ENCODE results near the gene ALKBH6. TPM values are rescaled to one million over a fixed set of nuclear protein-coding genes. Genes with fewer than 3 reads are reported as not detected.

The ALKBH6 gene
- total and polyA plus RNA-seq, 9 of the 15 experiments (the other 6 are each of a cell fraction or from before 2014, with no cell fraction given) = 0.67 to 62.0 (median 34.5) TPM

GRCh38 chr19:36014012-36014924 is at the start of gene ALKBH6 (continued):
- TF ChIP-seq, protein P1, sequence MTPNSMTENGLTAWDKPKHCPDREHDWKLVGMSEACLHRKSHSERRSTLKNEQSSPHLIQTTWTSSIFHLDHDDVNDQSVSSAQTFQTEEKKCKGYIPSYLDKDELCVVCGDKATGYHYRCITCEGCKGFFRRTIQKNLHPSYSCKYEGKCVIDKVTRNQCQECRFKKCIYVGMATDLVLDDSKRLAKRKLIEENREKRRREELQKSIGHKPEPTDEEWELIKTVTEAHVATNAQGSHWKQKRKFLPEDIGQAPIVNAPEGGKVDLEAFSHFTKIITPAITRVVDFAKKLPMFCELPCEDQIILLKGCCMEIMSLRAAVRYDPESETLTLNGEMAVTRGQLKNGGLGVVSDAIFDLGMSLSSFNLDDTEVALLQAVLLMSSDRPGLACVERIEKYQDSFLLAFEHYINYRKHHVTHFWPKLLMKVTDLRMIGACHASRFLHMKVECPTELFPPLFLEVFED (CRISPR knock-in tag; conservative IDR thresholded peaks at IDR 0.05) = peak; percentile 89; the same call in 1 of the 2 replicates
- TF ChIP-seq, protein P2, sequence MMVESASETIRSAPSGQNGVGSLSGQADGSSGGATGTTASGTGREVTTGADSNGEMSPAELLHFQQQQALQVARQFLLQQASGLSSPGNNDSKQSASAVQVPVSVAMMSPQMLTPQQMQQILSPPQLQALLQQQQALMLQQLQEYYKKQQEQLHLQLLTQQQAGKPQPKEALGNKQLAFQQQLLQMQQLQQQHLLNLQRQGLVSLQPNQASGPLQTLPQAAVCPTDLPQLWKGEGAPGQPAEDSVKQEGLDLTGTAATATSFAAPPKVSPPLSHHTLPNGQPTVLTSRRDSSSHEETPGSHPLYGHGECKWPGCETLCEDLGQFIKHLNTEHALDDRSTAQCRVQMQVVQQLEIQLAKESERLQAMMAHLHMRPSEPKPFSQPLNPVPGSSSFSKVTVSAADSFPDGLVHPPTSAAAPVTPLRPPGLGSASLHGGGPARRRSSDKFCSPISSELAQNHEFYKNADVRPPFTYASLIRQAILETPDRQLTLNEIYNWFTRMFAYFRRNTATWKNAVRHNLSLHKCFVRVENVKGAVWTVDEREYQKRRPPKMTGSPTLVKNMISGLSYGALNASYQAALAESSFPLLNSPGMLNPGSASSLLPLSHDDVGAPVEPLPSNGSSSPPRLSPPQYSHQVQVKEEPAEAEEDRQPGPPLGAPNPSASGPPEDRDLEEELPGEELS (CRISPR knock-in tag; IDR thresholded peaks at IDR 0.05; ENCODE audit: borderline replicate concordance) = no peak
- TF ChIP-seq PHF21A (IDR thresholded peaks at IDR 0.05; ENCODE audit: borderline replicate concordance, low read depth) = no peak
- TF ChIP-seq ETV1 (tag; conservative IDR thresholded peaks at IDR 0.05; ENCODE audit: low read depth) = no peak
- TF ChIP-seq ZNF695 (CRISPR knock-in tag; IDR thresholded peaks at IDR 0.05) = no peak
- TF ChIP-seq CC2D1A (IDR thresholded peaks at IDR 0.05) = no peak
- no peak for TF ChIP-seq KDM2B (CRISPR knock-in tag; IDR thresholded peaks at IDR 0.05)
- no peak for TF ChIP-seq ZBTB12 (CRISPR knock-in tag; IDR thresholded peaks at IDR 0.05)
- TF ChIP-seq NR4A1 (CRISPR knock-in tag; IDR thresholded peaks at IDR 0.05) = no peak
- no peak for TF ChIP-seq NR4A1 (tag; IDR thresholded peaks at IDR 0.05)
- TF ChIP-seq TARDBP (IDR thresholded peaks at IDR 0.05) = no peak
- no peak for TF ChIP-seq SNIP1 (IDR thresholded peaks at IDR 0.05; ENCODE audit: low read depth)
- TF ChIP-seq CHD4 (IDR thresholded peaks at IDR 0.05; ENCODE audit: insufficient read depth, insufficient replicate concordance, low read depth, low read length, poor library complexity, severe bottlenecking) = no peak
- no peak for TF ChIP-seq PTTG1 (tag; IDR thresholded peaks at IDR 0.05; ENCODE audit: low read depth)
- TF ChIP-seq NCOA1 (IDR thresholded peaks at IDR 0.05; ENCODE audit: low read depth) = no peak
- TF ChIP-seq STAG1 (CRISPR knock-in tag; IDR thresholded peaks at IDR 0.05; ENCODE audit: borderline replicate concordance) = no peak
- TF ChIP-seq, protein P3, sequence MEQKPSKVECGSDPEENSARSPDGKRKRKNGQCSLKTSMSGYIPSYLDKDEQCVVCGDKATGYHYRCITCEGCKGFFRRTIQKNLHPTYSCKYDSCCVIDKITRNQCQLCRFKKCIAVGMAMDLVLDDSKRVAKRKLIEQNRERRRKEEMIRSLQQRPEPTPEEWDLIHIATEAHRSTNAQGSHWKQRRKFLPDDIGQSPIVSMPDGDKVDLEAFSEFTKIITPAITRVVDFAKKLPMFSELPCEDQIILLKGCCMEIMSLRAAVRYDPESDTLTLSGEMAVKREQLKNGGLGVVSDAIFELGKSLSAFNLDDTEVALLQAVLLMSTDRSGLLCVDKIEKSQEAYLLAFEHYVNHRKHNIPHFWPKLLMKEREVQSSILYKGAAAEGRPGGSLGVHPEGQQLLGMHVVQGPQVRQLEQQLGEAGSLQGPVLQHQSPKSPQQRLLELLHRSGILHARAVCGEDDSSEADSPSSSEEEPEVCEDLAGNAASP (IDR thresholded peaks at IDR 0.05) = no peak
- TF ChIP-seq ETS1 (conservative IDR thresholded peaks at IDR 0.05; ENCODE audit: control insufficient read depth, low read depth, low read length) = 0 out of 2 replicates have a peak, but pooled peaks have one; percentile 34
- TF ChIP-seq KHSRP (IDR thresholded peaks at IDR 0.05) = no peak
- no peak for TF ChIP-seq XRCC5 (IDR thresholded peaks at IDR 0.05; ENCODE audit: low read depth, low read length)
- peak; percentile 67; the same call in 1 of the 2 replicates for TF ChIP-seq PML (IDR thresholded peaks at IDR 0.05; ENCODE audit: low read length)
- peak; percentile 16 for TF ChIP-seq NFRKB (IDR thresholded peaks at IDR 0.05; ENCODE audit: low read depth)

Data from K562 (cell line).